Measurements from ENCODE around the gene SMIM29.

SMIM29 gene

GRCh38 chr6:34248727-34249468, at the start of gene SMIM29:
TSS of gene SMIM29 (minus strand) at chr6:34249006. CDS start at chr6:34247791, 1,215 bp downstream.
- DNase-seq (ENCODE audit: insufficient read length, low spot score) (peak; percentile 96), FAIRE-seq (peak; percentile 76)

GRCh38 chr6:34295721-34296120, 46.9 kb upstream of the SMIM29 start:
- FAIRE-seq (peak; percentile 97), DNase-seq (ENCODE audit: insufficient read length, low spot score) (peak; percentile 50)

- FAIRE-seq (no peak), DNase-seq (ENCODE audit: insufficient read length, low spot score) (no peak)
Measured at GRCh38 chr6:34292954-34293353, 44.1 kb upstream of the SMIM29 start.

- DNase-seq (ENCODE audit: insufficient read length, low spot score) (no peak), FAIRE-seq (peak; percentile 74)
Measured at GRCh38 chr6:34289137-34289536, 40.3 kb upstream of the SMIM29 start.

GRCh38 chr6:34288581-34288980, 39.8 kb upstream of the SMIM29 start:
- DNase-seq (ENCODE audit: insufficient read length, low spot score) (no peak), FAIRE-seq (peak; percentile 90)

- no peak for DNase-seq (ENCODE audit: insufficient read length, low spot score)
- FAIRE-seq = no peak
Measured at GRCh38 chr6:34285448-34286164, 36.8 kb upstream of the SMIM29 start.

GRCh38 chr6:34284563-34285447, 36.0 kb upstream of the SMIM29 start:
- FAIRE-seq (no peak), DNase-seq (ENCODE audit: insufficient read length, low spot score) (no peak)

GRCh38 chr6:34281702-34282334, 33.0 kb upstream of the SMIM29 start:
- no peak for FAIRE-seq
- no peak for DNase-seq (ENCODE audit: insufficient read length, low spot score)

- DNase-seq (ENCODE audit: insufficient read length, low spot score) (no peak), FAIRE-seq (no peak)
Measured at GRCh38 chr6:34280216-34280615, 31.4 kb upstream of the SMIM29 start.

- FAIRE-seq (no peak), DNase-seq (ENCODE audit: insufficient read length, low spot score) (no peak)
Measured at GRCh38 chr6:34278833-34279232, 30.0 kb upstream of the SMIM29 start.

GRCh38 chr6:34277763-34278112, 28.9 kb upstream of the SMIM29 start:
- DNase-seq (ENCODE audit: insufficient read length, low spot score) (no peak), FAIRE-seq (no peak)

GRCh38 chr6:34276881-34277762, 28.3 kb upstream of the SMIM29 start:
- DNase-seq (ENCODE audit: insufficient read length, low spot score) (no peak), FAIRE-seq (no peak)

GRCh38 chr6:34276191-34276590, 27.4 kb upstream of the SMIM29 start:
- FAIRE-seq (no peak), DNase-seq (ENCODE audit: insufficient read length, low spot score) (no peak)

- FAIRE-seq (no peak), DNase-seq (ENCODE audit: insufficient read length, low spot score) (no peak)
Measured at GRCh38 chr6:34275128-34275804, 26.5 kb upstream of the SMIM29 start.

- DNase-seq (ENCODE audit: insufficient read length, low spot score) (no peak), FAIRE-seq (no peak)
Measured at GRCh38 chr6:34274129-34274528, 25.3 kb upstream of the SMIM29 start.

- FAIRE-seq = no peak
- no peak for DNase-seq (ENCODE audit: insufficient read length, low spot score)
Measured at GRCh38 chr6:34273242-34273805, 24.5 kb upstream of the SMIM29 start.

GRCh38 chr6:34272013-34272926, 23.5 kb upstream of the SMIM29 start:
- FAIRE-seq = no peak
- no peak for DNase-seq (ENCODE audit: insufficient read length, low spot score)
